Suppressor macrophage treated with lipopolysaccharide for 4 hours (primary cell): ENCODE measurements around the gene PDE4B.
A peak's percentile ranks its signal among the peaks of the same experiment; 100 is the strongest.

Experiments used
- DNase-seq: peaks from one replicate; pipeline ENCODE4 v3.0.0-alpha.2; 2020

PDE4B gene

GRCh38 chr1:66270119-66270812 lies 477.6 kb downstream of the PDE4B start:
- DNase-seq, result peak; percentile 86

- peak; percentile 70 for DNase-seq
These were observed 478.7 kb downstream of the PDE4B start for GRCh38 chr1:66271216-66271903.

DNA sequence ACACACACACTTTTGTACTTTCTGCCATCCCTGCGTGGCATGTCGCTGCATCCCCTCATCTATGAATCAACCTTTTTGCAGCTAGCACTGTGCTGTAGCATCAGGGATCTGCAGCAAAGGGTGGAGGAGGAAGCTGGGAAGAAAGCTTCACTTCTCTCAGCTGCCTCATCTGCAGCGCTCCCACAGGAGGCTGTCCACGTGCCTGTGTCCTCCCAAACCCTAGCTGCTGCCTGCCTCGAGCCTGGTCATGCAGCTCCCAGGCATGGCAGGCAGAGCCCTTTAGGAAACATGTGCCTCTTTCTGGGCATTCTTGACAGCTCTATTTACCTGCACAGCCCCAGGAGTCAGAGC lies 479.2 kb downstream of the PDE4B start:
- peak; percentile 57 for DNase-seq

GRCh38 chr1:66273656-66274055 lies 481.0 kb downstream of the PDE4B start:
- DNase-seq, result no peak

DNA sequence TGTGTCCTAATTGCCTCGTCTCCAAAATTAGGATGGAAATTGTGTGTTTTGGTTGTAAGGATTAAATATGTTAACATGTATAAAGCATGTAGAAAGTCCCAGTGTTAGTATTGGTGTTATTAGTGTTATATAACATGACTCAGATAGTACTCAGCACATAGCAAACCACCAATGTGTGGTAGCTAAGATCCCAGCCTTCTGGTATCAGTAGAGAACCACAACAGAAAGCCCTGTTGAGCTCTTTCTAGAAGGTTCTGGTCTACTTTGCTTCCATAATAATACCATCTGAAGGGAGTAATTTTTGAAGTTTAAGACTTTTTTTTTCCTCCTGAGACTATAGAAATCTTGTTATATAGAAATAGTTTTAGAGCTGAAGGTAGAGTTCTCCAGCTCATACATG lies 481.9 kb downstream of the PDE4B start:
- peak; percentile 56 for DNase-seq

DNA sequence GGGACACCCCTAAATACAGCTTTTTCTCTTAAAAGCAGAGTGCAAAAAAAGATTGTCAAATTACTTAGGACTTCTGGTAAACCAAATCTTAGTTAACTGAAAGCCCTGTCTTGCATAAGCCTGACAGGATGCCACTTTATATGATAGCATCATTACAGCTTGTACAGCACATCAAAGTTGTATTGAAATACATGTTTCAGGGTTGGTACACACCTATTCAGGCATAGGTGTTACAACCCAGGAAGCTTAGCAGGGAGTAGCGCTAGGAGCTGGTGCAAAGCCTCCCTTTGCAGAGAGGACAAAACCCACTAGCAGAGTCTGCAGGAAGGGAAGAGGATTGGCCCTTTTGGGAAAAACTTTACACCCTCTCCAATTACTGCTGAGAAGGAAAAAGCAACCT lies 482.4 kb downstream of the PDE4B start:
- DNase-seq, result no peak

- peak; percentile 84 for DNase-seq
These were observed 482.9 kb downstream of the PDE4B start for GRCh38 chr1:66275601-66276023.

DNA sequence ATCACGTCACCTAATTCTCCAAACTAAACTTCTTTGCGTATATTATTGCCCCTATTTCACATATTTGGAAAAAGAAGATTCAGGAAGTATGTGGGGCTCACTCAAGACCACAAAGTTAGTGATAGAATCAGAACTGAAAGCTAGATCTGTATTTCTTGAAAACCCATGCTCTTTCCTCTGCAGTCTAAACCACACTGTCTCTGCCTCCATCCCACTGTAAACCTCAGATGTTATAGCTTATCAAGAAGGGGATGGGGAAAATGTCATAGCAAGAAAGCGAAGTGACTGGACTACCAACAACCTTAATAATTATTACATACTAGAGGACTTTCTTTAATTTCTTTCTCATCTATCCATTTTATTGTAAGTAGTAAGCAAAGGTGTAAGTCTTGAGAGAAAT lies 483.5 kb downstream of the PDE4B start:
- DNase-seq, result peak; percentile 66

GRCh38 chr1:66278260-66279021 lies 485.7 kb downstream of the PDE4B start:
- peak; percentile 47 for DNase-seq

- no peak for DNase-seq
These were observed 489.1 kb downstream of the PDE4B start for GRCh38 chr1:66281808-66282207.

- peak; percentile 92 for DNase-seq
These were observed 489.7 kb downstream of the PDE4B start for GRCh38 chr1:66282343-66282852.

GRCh38 chr1:66282891-66283621 lies 490.4 kb downstream of the PDE4B start:
- DNase-seq, result no peak

- DNase-seq, result peak; percentile 62
These were observed 490.9 kb downstream of the PDE4B start for GRCh38 chr1:66283622-66284041.

- DNase-seq, result no peak
These were observed 492.1 kb downstream of the PDE4B start for GRCh38 chr1:66284746-66285145.

DNA sequence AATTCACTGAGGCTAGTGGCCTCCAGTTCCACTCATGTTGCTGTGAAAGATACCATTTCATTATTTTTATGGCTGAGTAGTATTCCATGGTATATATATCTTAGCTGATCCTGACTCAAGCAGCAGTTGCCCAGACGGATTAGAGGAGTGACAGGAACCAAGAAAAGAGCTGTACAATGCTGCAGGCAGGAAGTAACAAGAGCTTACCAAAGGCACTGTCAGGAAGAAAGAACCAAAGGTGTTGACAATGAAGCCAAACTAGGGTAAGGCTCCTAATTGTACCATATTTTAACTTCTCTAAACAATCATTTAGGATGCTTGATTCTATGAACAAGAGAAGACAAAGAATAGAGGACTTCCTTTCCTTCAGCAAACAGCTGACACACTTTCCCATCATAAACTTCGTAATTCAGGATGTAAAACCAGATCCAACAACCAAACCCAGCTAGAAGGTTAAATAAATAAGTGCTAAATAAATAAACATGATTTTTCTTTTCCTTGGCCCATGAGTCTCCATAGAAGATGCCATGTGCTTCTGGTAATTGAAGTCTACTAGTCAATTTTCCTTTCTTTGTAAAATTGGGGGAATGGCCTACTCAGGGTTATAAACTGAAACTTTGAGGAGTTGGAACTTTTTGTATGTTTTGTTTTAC lies 493.0 kb downstream of the PDE4B start:
- DNase-seq, result no peak

DNA sequence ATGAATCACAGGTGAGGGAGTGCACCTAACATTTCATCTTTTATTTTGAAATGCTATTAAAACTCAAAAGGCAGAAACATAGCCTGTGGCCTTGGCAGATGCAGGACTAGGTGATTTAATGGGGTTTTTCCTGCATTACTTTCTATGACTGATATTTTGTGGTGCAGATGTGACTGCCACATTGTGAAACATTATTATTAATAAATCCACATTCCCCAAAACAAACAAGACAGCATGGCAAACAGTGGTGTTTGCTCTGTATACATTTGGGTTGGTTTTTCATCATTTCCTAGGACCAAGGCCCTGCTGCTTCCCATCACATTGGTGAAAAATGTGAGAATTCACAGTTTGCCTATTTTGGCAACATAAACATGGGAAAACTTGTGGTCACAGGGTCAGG lies 493.6 kb downstream of the PDE4B start:
- no peak for DNase-seq

GRCh38 chr1:66288048-66288447 lies 495.4 kb downstream of the PDE4B start:
- DNase-seq, result no peak

DNA sequence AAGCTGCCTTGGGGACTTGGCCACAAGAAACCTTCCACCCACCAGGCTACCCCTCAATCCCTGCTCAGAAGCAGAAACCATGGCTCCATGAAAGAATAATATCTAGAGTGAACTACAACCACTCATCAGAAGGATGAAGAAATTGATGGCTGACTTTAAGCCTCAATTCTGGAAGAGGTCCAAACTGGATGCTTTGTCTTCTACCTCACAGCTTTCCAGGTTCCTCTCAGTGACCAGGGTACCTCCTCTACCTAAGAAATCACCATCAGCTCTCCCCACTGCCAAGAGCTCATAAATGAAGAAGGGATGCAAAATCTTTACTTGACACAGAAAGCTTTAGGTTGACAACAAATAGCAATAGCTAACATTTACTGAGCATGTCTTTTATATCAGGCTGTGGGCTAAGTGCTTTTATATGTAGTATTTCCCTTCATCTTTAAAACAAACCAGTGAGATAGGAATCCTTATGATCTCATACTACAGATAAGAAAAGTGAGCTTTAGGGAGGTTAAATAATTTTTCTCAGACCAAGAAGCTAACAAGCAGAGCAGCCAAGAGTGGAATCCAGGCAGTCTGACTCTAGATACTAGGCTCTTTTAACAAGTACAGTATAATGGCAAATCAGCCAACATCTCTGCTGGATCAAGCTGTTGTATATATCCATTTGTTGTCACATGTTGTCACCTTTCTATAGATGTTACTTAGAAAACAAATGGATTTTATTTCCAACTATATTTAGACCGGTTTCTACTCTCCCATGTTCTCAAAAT lies 498.3 kb downstream of the PDE4B start:
- DNase-seq, result no peak

DNA sequence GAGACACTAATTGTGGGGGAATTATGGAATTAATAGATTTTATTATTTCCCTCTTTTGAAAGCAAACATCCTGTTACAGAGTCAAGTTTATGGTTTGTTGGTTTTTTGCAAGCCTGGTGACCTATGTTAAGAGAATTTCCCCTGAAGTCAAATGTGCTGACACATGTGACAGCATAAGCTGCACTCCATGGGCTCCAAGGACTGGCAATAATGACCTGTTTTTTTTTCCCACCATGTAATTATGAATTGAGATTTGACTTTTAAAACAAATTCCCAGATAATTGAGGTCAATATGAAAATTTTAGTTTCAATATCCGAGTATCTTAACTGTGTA lies 498.8 kb downstream of the PDE4B start:
- peak; percentile 48 for DNase-seq

- DNase-seq, result no peak
These were observed 499.6 kb downstream of the PDE4B start for GRCh38 chr1:66292305-66292704.

GRCh38 chr1:66292944-66293343 lies 500.2 kb downstream of the PDE4B start:
- DNase-seq, result no peak
